ENCODE results near the gene EIF4G2.
A peak's percentile ranks its signal among the peaks of the same experiment; 100 is the strongest.

EIF4G2 gene

DNA sequence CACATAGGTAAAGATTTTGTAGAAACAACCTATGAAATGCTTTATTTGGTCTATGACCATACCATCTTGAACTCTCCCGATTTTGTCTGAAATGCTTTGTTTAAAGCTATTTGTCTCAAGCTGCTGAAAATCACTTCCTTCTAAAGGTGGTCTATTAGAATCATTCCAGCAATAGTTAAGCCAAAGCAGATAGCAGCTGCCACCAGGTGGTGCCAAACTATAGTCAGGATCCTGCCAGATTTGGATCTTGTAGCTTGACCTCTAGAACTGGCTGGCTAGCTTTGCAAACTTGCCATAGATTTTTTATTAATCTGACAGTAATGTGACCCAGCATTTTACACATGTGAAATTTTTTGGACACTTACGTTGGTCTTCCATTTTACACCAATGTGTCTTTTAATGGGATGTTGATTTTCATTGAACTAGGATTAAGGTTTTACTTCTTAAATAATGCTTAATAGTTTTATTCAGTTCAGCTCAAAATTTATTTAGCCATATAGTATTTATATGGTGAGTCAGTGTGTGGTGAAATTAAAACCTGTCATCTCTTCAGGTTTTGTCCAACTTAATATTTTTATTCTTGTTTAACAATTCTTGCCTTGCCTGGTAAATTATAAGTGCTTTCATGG is 38.0 kb downstream of the EIF4G2 start:
- DNase-seq, result peak; percentile 38

DNA sequence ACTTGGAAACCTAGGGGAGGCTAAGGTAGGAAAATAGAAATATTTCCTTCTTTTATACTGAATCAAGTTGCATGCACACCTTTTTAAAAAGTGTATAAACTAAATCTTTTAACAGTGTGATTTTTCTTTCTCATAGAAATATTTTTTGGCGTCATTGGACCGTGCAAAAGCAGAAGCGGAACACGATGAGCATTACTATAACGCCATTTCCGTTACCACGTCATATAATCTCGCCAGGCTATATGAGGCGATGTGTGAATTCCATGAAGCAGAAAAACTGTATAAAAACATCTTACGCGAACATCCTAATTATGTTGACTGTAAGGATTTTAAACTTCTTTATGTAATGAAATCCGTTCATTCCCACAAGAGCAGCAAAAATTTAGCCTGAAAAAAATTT is 44.3 kb downstream of the EIF4G2 start:
- DNase-seq, result no peak

DNA sequence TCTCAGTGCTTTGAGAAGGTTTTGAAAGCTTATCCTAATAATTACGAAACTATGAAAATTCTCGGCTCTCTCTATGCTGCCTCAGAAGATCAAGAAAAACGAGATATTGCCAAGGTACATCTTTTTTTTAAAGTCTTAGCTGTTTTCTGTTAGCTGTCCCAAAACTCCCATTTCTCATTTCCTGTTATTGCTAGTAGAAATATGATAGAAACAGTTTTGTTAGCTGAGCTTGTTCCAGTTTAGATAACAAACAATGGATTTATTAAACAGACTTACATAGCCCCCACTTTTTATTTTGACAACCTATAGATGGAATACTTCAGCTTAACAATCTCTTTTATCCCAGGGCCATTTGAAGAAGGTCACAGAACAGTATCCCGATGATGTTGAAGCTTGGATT is 45.0 kb downstream of the EIF4G2 start:
- DNase-seq, result no peak

DNA sequence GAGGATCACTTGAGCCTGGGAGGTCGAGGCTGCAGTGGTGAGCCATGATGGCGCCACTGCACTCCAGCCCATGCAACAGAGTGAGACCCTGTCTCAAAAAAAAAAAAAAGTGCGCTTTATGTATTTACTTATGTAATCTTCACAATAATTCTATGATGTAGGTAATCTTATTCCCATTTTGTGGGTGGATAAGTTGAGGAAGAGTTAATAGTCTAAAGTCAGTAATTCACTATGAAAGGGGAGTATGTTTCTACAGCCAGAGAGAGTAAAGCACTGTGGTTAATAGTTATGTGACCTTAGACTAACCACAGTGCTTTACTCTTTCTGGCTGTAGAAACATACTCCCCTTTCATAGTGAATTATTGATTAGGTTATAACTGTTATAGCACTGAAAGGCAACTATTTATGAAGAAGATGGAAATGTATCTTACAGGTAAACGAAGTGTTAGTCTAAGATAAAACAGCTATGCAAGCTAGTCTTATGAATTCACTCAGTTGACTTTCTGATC is 45.8 kb downstream of the EIF4G2 start:
- DNase-seq, result no peak

DNA sequence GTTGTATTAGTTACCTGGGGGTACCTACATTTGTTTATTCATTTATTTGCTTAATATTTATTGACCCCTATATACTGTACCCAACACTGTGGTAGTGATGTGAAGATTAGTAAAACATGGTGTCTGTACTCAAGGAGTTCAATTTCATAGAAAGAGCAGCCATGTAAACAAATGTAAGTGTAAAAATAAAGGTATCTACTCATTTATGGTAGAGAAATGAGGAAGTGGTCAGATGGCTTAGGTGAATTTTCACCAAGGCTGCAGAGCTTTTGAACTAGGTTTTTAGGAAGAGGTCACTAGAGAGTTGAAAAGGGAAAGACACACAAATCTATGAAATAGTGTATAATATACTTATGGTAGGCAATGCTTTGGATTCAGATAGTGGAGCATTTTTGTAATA is 46.5 kb downstream of the EIF4G2 start:
- no peak for DNase-seq

DNA sequence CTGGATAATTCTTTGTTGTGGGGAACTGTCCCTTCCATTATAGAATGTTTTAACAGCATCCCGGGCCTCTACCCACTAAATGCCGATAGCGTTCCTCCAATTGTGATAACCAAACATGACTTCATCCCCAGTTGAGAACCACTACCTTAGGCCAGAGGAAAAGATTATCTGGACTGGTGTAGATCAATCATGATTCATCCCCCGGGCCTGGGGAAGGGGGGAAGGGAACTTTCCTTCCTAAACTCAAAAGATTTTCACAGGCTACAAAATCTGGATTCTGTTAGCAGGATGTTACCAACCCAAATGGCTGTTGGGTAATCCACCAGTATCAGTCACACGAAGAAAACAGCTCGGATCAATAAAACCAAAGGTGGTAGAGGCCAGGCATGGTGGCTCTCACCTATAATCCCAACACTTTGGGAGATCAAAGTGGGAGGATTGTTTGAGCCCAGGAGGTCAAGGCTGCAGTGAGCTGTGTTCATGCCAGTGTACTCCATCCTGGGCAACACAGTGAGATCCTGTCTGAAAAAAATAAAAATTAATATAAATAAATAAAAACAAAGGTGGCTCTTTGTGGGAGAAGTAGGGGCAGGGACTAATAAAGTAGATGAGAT is 47.5 kb downstream of the EIF4G2 start:
- DNase-seq, result no peak

DNA sequence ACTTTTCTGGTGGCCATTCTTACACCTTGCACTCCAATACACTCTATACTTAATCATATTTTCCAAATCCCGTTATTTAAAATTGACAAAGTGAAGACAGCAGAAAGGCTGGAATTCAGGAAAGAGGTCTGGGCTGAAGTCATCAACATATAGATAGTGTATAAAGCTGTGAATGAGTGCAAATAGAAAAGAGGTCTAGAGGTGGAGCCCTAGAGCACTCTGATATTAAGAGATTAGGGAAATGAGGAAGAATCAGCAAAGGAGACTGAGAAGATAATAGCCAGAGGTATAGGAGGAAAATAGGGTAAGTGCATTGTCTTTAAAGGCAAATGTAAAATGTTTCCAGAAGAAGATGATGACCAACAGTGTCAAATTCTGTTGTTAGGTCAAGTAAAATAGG is 49.8 kb downstream of the EIF4G2 start:
- no peak for DNase-seq

DNA sequence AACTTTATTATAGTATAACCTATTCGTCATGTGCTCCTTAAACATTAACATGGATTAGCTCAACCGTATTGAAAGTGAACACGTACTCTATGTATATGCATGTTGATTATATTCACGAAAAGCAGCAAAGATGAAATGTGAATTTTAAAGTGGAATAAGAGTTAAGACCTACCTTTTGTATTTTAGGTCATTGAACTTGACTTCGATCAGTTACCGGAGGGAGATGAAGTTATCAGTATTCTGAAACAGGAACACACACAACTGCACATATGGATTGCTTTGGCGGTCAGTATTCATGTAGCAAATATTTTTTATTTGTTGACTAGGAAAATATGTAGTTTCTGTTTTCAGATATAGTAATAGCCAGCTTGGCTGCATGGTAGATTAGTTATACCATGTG is 56.2 kb downstream of the EIF4G2 start:
- DNase-seq, result no peak

DNA sequence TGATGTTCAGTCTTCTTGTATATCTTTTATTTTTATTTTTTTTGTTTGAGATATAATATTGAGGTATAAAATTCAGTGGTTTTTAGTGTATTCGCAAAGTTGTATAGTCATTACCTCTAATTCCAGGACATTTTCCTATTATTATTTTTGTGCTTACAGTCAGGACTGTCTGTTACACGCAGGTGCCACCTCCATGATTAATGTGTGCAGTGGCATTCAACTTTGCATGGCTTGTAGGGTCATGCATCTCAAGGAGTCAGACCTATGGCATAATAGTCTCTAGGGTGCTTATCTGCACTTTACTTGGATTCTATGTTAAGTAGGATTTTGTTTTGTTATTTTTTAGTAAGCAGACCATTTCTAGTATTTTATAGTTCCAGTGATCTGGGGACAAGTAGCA is 56.7 kb downstream of the EIF4G2 start:
- no peak for DNase-seq

DNA sequence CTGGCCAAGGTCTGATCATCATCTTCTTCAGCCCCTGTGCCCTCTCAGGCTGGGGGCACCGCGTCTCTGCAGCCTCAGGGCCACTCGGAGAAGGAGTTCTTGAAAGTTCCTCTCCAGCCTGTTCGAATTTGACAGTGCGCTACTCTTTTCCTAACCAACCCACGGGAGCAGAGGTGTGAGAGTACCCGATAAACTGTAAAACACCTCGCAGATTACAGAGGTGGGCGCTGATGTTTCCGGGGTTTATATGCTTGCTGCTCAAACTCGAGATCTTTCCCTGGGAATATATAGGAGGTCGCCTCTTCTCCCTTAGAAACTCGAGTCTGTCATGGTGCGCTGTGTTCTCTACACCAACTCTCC is 57.2 kb downstream of the EIF4G2 start:
- no peak for DNase-seq

DNA sequence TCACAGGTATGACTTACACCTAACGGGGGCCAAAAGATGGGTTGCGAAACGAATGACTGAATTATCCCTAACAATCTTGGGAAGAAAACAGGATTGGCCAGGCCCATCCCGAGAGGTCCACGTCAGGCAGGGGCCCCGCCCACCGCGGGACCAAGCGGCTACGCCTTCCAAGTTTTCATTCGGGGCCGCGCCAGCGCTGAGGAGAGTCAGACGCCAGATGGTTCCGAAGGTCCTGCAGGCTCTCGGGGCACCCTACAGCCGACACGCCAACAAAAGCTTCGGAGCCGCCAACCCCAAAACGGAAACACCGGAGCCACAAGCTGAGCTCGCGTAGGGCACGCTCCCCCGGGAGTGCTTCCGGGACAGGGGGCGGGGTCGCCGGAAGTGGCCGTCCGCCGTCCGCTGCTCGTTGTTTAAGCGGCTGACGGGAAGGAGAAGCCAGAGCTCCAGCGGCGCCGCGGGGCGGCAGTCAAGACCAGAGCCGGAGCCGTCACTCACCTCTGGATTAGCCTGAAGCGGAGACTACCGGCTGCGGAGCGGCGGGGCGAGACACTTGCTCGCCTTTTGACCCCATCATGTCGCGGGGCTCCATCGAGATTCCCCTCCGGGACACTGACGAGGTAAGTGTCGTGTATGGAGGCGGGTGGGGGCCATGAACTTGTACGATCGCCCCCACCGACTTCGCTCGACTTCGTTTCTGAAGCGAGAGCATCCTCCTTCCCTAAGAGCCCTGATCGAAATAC is 57.7 kb downstream of the EIF4G2 start, which contains the start of gene CTR9:
CTR9 (plus strand) TSS at position 409 of the 743 bp plus-strand sequence; CDS start at position 576, 167 bp downstream.
- peak; percentile 45 for DNase-seq

DNA sequence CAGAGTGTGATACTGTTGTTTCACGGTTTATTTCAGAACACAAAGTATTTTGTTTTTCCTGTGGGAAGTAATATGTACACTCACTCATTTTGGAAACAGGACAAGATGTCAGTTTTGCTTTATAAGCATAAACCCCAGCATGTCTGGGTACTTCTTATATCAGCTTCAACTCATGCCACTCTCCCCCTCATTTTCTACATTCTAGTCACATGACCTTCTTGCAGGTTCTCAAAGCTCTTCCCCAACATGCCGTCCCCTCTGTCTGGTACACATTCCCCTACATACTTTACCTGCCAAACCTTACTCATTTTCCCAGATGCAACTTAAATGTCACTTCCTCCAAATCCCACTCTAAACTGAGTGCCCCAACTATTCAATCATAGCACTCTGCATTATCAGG is 59.2 kb downstream of the EIF4G2 start:
- no peak for DNase-seq

DNA sequence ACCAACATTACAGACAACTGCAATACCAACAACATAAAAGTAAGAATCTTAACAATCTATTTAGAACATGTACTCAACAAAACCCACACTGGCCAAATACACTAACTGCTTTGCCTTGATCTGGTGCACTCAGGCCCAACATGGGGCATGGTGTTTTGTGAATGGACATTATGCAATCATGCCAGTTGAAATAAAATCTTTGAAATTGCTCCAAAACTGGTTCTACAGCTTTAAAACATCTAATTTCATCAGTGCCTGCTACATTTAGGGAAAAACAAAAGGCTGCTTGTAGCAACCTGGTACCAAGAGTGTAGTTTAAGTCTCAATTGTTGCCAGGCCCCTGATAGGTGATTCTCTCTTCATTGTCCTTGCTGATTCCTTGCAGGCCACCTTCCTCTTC is 61.0 kb downstream of the EIF4G2 start:
- no peak for DNase-seq

All from 8988T (cell line).